HepG2 (cell line): ENCODE measurements around the gene NXN. TPM values are rescaled to one million over a fixed set of nuclear protein-coding genes. Genes with fewer than 3 reads are reported as not detected.

ENCODE experiments used
- polyA plus RNA-seq, 8 experiments: library from polyadenylated mRNA; depleted of rRNA in 3 of 8; stranded (reverse) in 7 of 8; unstranded in 1 of 8; fragments of >200 nt; fragmentation: Illumina TruSeq in 4 of 8; extraction: Trizol in 4 of 8; gene quantifications; 2 replicates each; pipeline versions ENCODE4 v1.2.1 to v1.2.3, GENCODE V29; 2011 to 2016; ENCODE audit warnings: low read depth in 4 of 8, missing spikeins in 1 of 8, mixed read lengths in 1 of 8; ENCODE audit not compliant: insufficient read depth in 1 of 8
- total RNA-seq, 5 experiments: library from RNA; depleted of rRNA; stranded (reverse); fragments of >200 nt; fragmentation: Illumina TruSeq; extraction: Trizol; gene quantifications; 2 replicates each; pipeline ENCODE4 v1.2.3, GENCODE V29; 2016; ENCODE audit warnings: low read depth in 1 of 5
- TF ChIP-seq, protein P1 (sequence below): sonication (generic); formaldehyde crosslinking; IDR thresholded peaks from 2 replicates; pipeline ENCODE4 v1.4.0; 2020; ENCODE audit warnings: missing genetic modification reagents
- TF ChIP-seq, protein P2 (sequence below): sonication (generic); formaldehyde crosslinking; IDR thresholded peaks from 2 replicates; pipeline ENCODE4 v1.4.0; 2020; ENCODE audit warnings: missing genetic modification reagents, borderline replicate concordance

The NXN gene
- total and polyA plus RNA-seq, 2 of the 13 experiments (the other 11 are each of a cell fraction or from before 2014, with no cell fraction given) = 22.2 to 24.3 TPM

DNA sequence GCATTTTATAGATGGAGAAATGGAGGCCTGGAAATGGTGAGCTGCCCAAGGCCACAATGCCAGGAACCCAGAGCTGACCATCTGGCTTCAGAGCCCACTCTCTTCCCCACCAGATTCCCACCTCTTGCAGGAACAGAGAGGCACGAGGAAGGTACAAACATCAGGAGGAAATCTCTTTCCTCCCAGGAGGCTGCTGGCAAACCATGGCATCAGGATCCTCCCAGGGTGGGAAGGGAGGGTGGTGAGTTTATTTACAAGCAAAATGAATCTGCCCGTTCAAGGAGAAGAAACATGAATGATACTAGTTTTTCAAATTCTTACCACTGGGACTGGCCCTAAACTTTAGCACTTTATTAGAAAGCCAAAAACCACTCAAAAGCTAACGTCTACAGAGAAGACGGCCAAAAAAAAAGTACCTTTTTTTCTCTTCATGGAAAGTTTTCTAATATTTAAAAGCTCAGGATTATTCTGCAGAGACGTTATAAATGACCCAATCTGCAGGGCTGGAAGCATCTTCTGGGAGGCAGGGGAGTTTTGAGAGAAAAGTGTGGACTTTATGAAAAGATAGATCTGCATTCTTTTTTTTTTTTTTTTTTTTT is 79.1 kb downstream of the NXN start (continued):
- TF ChIP-seq, protein P1, sequence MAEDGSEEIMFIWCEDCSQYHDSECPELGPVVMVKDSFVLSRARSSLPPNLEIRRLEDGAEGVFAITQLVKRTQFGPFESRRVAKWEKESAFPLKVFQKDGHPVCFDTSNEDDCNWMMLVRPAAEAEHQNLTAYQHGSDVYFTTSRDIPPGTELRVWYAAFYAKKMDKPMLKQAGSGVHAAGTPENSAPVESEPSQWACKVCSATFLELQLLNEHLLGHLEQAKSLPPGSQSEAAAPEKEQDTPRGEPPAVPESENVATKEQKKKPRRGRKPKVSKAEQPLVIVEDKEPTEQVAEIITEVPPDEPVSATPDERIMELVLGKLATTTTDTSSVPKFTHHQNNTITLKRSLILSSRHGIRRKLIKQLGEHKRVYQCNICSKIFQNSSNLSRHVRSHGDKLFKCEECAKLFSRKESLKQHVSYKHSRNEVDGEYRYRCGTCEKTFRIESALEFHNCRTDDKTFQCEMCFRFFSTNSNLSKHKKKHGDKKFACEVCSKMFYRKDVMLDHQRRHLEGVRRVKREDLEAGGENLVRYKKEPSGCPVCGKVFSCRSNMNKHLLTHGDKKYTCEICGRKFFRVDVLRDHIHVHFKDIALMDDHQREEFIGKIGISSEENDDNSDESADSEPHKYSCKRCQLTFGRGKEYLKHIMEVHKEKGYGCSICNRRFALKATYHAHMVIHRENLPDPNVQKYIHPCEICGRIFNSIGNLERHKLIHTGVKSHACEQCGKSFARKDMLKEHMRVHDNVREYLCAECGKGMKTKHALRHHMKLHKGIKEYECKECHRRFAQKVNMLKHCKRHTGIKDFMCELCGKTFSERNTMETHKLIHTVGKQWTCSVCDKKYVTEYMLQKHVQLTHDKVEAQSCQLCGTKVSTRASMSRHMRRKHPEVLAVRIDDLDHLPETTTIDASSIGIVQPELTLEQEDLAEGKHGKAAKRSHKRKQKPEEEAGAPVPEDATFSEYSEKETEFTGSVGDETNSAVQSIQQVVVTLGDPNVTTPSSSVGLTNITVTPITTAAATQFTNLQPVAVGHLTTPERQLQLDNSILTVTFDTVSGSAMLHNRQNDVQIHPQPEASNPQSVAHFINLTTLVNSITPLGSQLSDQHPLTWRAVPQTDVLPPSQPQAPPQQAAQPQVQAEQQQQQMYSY (CRISPR knock-in tag) = peak; percentile 87
- TF ChIP-seq, protein P2, sequence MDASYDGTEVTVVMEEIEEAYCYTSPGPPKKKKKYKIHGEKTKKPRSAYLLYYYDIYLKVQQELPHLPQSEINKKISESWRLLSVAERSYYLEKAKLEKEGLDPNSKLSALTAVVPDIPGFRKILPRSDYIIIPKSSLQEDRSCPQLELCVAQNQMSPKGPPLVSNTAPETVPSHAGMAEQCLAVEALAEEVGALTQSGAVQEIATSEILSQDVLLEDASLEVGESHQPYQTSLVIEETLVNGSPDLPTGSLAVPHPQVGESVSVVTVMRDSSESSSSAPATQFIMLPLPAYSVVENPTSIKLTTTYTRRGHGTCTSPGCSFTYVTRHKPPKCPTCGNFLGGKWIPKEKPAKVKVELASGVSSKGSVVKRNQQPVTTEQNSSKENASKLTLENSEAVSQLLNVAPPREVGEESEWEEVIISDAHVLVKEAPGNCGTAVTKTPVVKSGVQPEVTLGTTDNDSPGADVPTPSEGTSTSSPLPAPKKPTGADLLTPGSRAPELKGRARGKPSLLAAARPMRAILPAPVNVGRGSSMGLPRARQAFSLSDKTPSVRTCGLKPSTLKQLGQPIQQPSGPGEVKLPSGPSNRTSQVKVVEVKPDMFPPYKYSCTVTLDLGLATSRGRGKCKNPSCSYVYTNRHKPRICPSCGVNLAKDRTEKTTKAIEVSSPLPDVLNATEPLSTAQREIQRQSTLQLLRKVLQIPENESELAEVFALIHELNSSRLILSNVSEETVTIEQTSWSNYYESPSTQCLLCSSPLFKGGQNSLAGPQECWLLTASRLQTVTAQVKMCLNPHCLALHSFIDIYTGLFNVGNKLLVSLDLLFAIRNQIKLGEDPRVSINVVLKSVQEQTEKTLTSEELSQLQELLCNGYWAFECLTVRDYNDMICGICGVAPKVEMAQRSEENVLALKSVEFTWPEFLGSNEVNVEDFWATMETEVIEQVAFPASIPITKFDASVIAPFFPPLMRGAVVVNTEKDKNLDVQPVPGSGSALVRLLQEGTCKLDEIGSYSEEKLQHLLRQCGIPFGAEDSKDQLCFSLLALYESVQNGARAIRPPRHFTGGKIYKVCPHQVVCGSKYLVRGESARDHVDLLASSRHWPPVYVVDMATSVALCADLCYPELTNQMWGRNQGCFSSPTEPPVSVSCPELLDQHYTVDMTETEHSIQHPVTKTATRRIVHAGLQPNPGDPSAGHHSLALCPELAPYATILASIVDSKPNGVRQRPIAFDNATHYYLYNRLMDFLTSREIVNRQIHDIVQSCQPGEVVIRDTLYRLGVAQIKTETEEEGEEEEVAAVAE = no peak
- TF ChIP-seq, all 625 proteins: peak for 1
